Thymus (tissue), 11 donors: ENCODE measurements around the gene MXD4. TPM values are rescaled to one million over a fixed set of nuclear protein-coding genes. Genes with fewer than 3 reads are reported as not detected.

Source experiments
- DNase-seq, 9 donors: peaks; one replicate each; pipeline ENCODE4 v3.0.0-alpha.2; 2013; ENCODE audit warnings: low spot score in 9 of 9, low read depth in 6 of 9, missing footprints in 1 of 9
- H3K27ac ChIP-seq, 2 donors: one replicate each; pipeline ENCODE4 v1.5.1; 2013; ENCODE audit warnings: control low read depth in 1 of 2, low read depth in 1 of 2, low read length in 1 of 2, mild to moderate bottlenecking in 1 of 2, moderate library complexity in 1 of 2
- H3K27me3 ChIP-seq, 2 donors: one replicate each; pipeline ENCODE4 v1.5.1; 2013; ENCODE audit warnings: low read length in 1 of 2; ENCODE audit not compliant: control insufficient read depth in 2 of 2, insufficient read depth in 1 of 2
- H3K36me3 ChIP-seq, 2 donors: one replicate each; pipeline ENCODE4 v1.5.1; 2013; ENCODE audit warnings: low read length in 1 of 2, mild to moderate bottlenecking in 1 of 2, moderate library complexity in 1 of 2; ENCODE audit not compliant: control insufficient read depth in 2 of 2, insufficient read depth in 2 of 2
- H3K4me1 ChIP-seq, 2 donors: one replicate each; pipeline ENCODE4 v1.5.1; 2013; ENCODE audit warnings: low read length in 2 of 2; ENCODE audit not compliant: control insufficient read depth in 2 of 2, insufficient read depth in 2 of 2
- H3K4me3 ChIP-seq, 2 donors: one replicate each; pipeline ENCODE4 v1.5.1; 2013; ENCODE audit warnings: low read length in 2 of 2, control low read depth in 1 of 2, mild to moderate bottlenecking in 1 of 2
- H3K9me3 ChIP-seq, 2 donors: one replicate each; pipeline ENCODE4 v1.5.1; 2013; ENCODE audit warnings: low read length in 1 of 2, mild to moderate bottlenecking in 1 of 2; ENCODE audit not compliant: control insufficient read depth in 2 of 2, insufficient read depth in 1 of 2
- WGBS: extraction: QIAGEN DNeasy Blood & Tissue Kit; methylation state at CpG from one replicate; pipeline ENCODE4 v1.1.7; 2013; 5-methylcytosine and 5-hydroxymethylcytosine counted together
- polyA plus RNA-seq: library from polyadenylated mRNA; stranded (reverse); fragments of 200-250 nt; gene quantifications from one replicate; pipeline ENCODE4 v1.2.3, GENCODE V29; 2013
- total RNA-seq: library from RNA; stranded (reverse); fragments of 120-200 nt; gene quantifications from one replicate; pipeline ENCODE4 v1.2.4, GENCODE V29; 2013
- donor health status: healthy.

MXD4 gene
- total and polyA plus RNA-seq, 2 donors, result 47.5 to 72.7 TPM

- 96% methylated on average over 14 of the region's 14 CpGs for WGBS
- Histone ChIP-seq H3K36me3 (no peaks in the 10 kb centered on the region), H3K27me3 (no peaks in the 10 kb centered on the region), H3K9me3 (peaks cover 0 to 3% of the 10 kb centered on the region in 2 donors), H3K4me3 (no peak overlapping the region), H3K4me1 (peaks cover 36 to 75% of the 10 kb centered on the region in 2 donors), H3K27ac (peak overlapping the region in 1 of 2 donors; percentile 91)
- no peak for DNase-seq
Measured at GRCh38 chr4:2289311-2289954, 27.5 kb upstream of the MXD4 start.

- Histone ChIP-seq H3K27me3 (no peaks in the 10 kb centered on the region), H3K9me3 (peaks cover 0 to 3% of the 10 kb centered on the region in 2 donors), H3K27ac (no peak overlapping the region), H3K36me3 (no peaks in the 10 kb centered on the region), H3K4me1 (peaks cover 41 to 86% of the 10 kb centered on the region in 2 donors), H3K4me3 (no peak overlapping the region)
- WGBS, result 95% methylated on average over 10 of the region's 10 CpGs
- no peak for DNase-seq
Measured at GRCh38 chr4:2288051-2288541, 26.2 kb upstream of the MXD4 start.

- H3K4me3 ChIP-seq, result no peak overlapping the region
- no peak for DNase-seq
- peaks cover 44 to 89% of the 10 kb centered on the region in 2 donors for H3K4me1 ChIP-seq
- H3K27me3 ChIP-seq, result no peaks in the 10 kb centered on the region
- H3K27ac ChIP-seq, result no peak overlapping the region
- whole genome bisulfite sequencing, result 97% methylated on average over 9 of the region's 9 CpGs
- H3K9me3 ChIP-seq, result peaks cover 0 to 3% of the 10 kb centered on the region in 2 donors
- H3K36me3 ChIP-seq, result no peaks in the 10 kb centered on the region
Measured at GRCh38 chr4:2287594-2287915, 25.6 kb upstream of the MXD4 start.

- Histone ChIP-seq H3K4me1 (peaks cover 44 to 89% of the 10 kb centered on the region in 2 donors), H3K27ac (no peak overlapping the region), H3K27me3 (no peaks in the 10 kb centered on the region), H3K36me3 (no peaks in the 10 kb centered on the region), H3K9me3 (peaks cover 0 to 3% of the 10 kb centered on the region in 2 donors), H3K4me3 (no peak overlapping the region)
- DNase-seq, result no peak
- 89% methylated on average over 19 of the region's 19 CpGs for whole genome bisulfite sequencing
Measured at GRCh38 chr4:2286904-2287593, 25.1 kb upstream of the MXD4 start.

- Histone ChIP-seq H3K27me3 (no peaks in the 10 kb centered on the region), H3K9me3 (peaks cover 0 to 7% of the 10 kb centered on the region in 2 donors), H3K4me1 (peaks cover 45 to 89% of the 10 kb centered on the region in 2 donors), H3K27ac (no peak overlapping the region), H3K4me3 (no peak overlapping the region), H3K36me3 (no peaks in the 10 kb centered on the region)
- 96% methylated on average over 27 of the region's 27 CpGs for WGBS
- DNase-seq, result no peak
Measured at GRCh38 chr4:2285613-2286381, 23.9 kb upstream of the MXD4 start.

GRCh38 chr4:2284934-2285612 lies 23.2 kb upstream of the MXD4 start:
- no peak for DNase-seq
- 80% methylated on average over 15 of the region's 15 CpGs for WGBS

GRCh38 chr4:2284161-2284933 lies 22.4 kb upstream of the MXD4 start:
- H3K27me3 ChIP-seq, result no peaks in the 10 kb centered on the region
- H3K9me3 ChIP-seq, result peaks cover 0 to 3% of the 10 kb centered on the region in 2 donors
- H3K4me1 ChIP-seq, result peaks cover 38 to 83% of the 10 kb centered on the region in 2 donors
- peak overlapping the region in 1 of 2 donors; percentile 0 for H3K27ac ChIP-seq
- H3K4me3 ChIP-seq, result no peak overlapping the region
- no peak for DNase-seq
- WGBS, result 97% methylated on average over 23 of the region's 23 CpGs
- no peaks in the 10 kb centered on the region for H3K36me3 ChIP-seq

More at GRCh38 chr4:2284934-2285612, 23.2 kb upstream of the MXD4 start:
- Histone ChIP-seq H3K36me3 (no peaks in the 10 kb centered on the region), H3K9me3 (peaks cover 0 to 3% of the 10 kb centered on the region in 2 donors), H3K27me3 (no peaks in the 10 kb centered on the region), H3K27ac (no peak overlapping the region), H3K4me3 (no peak overlapping the region), H3K4me1 (peaks cover 41 to 89% of the 10 kb centered on the region in 2 donors)

- H3K27me3 ChIP-seq, result no peaks in the 10 kb centered on the region
- DNase-seq, result no peak
- H3K4me1 ChIP-seq, result peaks cover 36 to 76% of the 10 kb centered on the region in 2 donors
- H3K27ac ChIP-seq, result peak overlapping the region; percentile 22 to 100
- H3K36me3 ChIP-seq, result no peaks in the 10 kb centered on the region
- H3K4me3 ChIP-seq, result no peak overlapping the region
- 97% methylated on average over 3 of the region's 3 CpGs for WGBS
- H3K9me3 ChIP-seq, result peaks cover 0 to 3% of the 10 kb centered on the region in 2 donors
Measured at GRCh38 chr4:2283199-2283711, 21.3 kb upstream of the MXD4 start.
